ENCODE measurements around the gene RPP21.

DNA sequence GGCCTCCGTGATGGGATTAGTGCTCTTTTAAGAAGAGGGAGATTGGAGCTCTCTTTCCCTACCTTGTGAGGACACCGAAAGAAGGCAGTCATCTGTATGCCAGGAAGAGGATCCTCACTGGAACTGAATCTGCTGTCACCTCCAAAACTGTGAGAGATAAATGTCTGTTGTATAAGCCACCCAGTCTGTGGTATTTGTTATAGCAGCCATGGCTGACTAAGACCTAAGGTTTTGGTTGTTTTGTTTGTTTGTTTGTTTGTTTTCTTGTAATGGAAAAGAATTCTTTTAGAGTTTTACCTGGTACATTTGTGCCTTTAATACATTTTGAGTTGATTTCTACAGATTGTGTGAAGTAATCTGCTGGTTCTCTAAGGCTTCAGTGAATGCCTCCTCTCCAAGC is 7.6 kb downstream of the RPP21 start:
- TF ChIP-seq POLR2AphosphoS5 (IDR thresholded peaks at IDR 0.05) (no peak), CTCF (IDR thresholded peaks at IDR 0.05) (no peak), EP300 (IDR thresholded peaks at IDR 0.05) (no peak), POLR2A (IDR thresholded peaks at IDR 0.05) (no peak)

All from upper lobe of left lung (tissue), 4 donors.